ENCODE measurements around the gene GMFB.

GMFB gene

DNA sequence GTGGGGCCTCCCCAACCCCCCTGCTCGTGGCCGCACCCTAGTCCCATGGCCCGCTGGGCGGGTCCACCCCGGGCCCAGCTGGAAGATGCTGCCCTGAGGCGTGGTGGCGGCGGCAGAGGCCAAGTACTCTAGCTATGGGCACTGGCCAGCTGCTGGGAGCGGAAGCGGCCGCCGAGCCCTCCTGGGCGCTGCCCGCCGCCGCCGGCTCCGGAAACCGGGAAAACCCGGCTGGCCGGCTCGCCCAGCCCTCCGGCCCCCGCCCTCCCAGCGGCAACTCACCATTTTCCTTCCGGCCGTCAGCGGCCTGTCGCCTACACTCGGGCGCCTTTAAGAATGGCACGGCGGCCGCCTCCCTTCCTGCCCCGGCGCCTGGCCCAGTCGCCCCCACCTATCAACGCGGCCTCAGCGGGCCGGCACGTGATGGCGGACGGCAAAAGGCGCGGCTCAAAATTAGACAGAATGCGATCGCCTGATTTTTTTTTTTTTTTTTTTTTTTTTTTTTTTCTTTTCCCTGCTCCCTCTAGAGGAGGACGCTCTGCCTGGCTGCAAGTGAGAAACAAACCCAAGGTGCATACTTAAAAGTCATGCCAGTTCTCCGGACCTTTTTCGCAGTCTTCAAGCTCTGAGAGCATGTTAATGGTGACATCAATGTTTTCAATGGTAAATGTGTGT is at the start of gene GMFB:
GMFB (minus strand) TSS at position 335 of the 672 bp plus-strand sequence; CDS start at position 282, 53 bp downstream.
- peak; percentile 83 for DNase-seq

DNA sequence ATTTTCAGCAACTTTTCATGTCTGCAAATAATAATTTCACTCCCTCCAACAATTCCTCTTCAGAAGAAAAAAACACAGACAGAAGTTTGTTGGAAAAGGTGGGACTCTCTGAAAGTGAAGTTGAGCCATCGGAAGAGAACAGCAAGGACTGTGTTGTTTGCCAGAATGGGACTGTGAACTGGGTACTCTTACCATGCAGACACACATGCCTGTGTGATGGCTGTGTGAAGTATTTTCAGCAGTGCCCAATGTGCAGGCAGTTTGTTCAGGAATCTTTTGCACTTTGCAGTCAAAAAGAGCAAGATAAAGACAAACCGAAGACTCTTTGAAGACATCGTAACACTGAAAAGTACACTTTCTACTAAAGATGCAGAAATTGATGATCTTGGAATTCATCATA is 49.3 kb upstream of the GMFB start:
- DNase-seq: no peak

DNA sequence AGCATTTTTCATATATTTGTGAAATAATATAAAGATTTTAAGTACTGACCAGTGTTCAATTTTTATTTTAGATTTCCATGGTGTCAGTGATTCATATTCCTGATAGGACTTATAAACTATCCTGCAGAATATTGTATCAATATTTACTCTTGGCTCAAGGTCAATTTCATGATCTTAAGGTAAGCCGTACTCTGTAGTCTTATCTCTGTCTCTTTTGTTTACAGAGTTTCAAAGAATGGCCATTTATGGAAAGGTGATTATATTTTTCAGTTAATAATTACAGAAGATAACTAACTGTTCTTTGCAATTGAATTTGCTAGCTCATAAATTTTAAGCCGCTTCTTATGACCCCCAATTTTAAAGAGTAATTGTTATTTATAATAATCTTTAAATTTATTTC is 48.9 kb upstream of the GMFB start:
- no peak for DNase-seq

DNA sequence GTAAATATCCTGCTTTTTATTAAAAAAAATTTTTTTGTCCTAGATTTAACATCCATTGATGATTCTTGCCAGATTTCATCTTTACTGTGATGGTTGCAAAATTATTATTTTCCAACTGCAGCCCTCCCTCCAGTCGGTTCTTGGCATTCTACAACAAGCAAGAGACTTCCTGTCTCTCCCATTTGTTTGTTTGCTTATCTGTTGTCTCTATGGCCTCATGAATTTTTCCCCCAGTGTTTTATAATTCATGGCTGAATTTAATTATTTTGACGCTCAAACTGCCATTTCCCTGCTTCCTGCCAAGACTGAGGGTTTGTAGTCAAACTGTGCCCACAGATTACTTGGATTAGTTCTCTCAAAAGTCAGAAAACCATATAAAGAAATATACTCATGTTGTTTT is 46.9 kb upstream of the GMFB start:
- no peak for DNase-seq

DNA sequence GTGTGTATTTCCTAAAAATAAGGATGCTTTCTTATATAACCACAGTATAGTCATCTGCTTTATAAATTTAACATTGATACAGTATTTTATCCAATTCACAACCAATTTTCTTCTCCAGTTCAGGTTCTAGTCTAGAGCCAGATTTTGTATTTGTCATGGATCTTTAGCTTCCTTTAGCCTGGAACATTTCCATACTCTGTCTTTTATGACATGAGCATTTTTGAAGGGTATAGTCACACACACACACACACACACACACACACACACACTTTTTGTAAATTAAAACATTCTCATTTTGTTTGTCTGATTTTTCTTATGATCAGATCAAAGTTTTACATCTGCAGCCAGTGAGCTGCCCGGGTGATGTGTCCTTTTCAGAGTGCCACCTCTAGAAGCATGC is 46.3 kb upstream of the GMFB start:
- no peak for DNase-seq

DNA sequence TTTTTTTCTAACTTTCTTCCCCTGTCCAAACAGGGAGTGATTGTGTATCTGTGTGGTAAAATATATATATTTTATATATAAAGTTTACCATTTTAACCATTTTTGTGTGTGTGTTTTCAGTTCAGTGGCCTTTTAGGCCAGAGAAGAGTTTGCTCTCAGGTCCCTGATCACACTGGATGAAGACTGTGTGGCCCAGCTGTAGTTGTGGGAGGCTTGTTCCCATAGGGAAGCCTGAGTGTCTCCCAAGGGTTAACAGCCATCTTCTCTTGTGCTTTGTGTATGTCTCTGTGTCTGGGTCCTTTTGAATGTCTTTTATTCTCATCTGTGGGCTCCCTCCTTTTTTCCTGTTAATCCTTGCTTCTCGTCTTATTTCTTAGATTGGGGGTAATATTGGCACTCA is 44.3 kb upstream of the GMFB start:
- no peak for DNase-seq

DNA sequence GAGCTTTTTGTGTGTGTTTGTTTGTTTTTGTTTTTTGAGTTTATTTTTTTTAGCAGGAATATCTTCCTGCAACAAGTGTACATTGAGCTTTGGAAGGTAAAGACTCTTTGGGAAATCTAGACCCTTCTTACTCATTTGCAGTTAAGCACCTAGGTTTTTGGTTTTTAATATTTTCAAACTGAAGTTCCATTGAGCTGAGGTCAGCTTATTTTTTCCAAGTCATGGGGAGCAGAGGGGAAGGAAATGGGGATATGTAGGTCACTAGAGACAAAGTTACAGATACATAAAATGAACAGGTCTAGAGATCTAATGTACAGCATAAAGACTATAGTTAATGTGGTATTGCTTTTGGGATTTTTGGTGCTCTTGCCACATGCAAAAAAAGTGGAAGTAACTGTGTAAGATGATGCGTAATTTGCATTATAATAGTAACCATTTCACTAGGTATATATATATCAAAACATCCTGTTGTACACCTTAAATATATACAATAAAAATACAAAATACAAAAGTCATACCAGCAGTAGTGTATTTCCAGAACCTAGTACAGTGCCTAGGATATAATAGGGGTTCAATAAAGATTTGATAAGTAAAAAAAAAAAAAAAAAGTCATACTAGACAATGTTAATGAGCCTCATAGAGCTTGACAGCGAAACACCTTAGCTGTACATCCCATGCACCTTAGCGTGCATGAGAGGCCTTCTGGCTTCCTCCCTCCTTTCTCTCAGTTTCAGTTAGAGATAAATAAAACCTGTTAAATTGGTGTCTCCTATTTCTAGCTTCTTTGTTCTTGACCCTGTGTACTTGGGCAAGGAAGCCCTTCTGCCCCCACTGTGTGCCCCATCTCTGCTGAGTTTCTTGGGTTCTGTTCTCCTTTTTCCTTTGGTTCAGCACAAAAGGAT is 43.6 kb upstream of the GMFB start:
- DNase-seq: no peak

DNA sequence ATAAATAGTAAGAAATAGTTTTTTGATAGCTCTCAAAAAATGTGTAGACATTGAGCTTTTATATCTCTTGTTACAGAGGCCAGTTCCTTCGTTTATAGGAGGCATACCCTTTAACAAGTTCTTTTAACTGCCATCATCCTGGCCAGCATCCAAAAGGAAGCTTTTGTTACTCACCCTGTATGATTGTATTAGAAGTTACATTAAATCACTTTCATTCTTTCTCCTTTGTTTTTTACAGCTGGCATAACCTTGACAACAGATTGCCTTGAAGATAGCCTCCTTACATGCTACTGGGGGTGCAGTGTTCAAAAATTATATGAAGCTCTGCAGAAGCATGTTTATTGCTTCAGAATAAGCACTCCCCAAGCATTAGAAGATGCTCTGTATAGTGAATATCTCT is 41.0 kb upstream of the GMFB start:
- no peak for DNase-seq

DNA sequence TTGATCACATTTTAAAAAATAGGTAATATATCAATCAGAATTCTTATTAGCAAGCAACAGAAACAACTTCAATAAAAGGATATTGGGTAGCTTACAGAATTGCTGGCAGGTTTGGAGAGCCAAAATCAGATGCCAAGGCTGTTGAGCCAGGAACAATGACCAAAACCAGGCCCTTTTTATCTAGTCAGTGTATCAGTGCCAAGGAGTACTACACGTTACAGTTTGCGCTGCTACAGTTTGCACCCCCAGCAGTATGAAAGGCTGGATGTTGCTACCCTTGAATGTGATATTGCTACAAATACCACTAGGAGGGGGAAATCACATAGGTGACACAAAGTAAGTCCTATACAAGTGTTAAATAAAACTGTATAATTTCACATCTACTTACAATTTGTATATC is 40.2 kb upstream of the GMFB start:
- no peak for DNase-seq

DNA sequence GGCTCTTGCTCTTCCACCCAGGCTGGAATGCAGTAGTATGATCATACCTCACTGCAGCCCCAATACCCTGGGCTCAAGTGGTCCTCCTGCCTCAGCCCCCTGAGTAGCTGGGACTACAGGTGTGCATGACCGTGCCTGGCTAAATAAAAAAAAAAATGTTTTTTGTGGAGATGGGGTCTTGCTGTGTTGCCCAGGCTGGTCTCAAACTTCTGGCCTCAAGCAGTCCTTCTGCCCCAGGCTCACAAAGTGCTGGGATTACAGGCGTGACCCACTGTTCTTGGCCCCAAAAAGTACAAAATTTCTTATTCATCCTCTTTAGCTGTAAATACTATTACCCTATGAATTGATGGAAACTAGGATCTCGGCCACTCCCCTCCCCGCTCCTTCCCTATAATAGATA is 35.6 kb upstream of the GMFB start:
- DNase-seq: no peak

DNA sequence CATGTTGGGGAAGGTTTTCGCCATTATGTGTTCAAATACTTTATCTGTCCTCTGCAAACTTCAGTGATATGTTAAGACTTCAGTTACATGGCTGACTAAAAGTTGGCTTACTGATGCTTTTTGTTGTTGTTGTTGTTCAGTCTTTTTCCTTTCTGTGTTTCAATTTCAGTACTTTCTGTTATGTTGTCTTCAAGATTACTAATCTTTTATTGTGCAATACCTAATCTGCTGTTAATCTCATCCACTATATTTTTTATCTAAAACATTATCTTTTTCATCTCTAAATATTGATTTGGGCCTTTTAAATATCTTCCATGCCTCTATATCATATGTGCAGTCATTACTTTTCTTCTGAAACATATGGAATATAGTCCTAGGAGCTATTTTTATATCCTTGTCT is 27.9 kb upstream of the GMFB start:
- DNase-seq: no peak

DNA sequence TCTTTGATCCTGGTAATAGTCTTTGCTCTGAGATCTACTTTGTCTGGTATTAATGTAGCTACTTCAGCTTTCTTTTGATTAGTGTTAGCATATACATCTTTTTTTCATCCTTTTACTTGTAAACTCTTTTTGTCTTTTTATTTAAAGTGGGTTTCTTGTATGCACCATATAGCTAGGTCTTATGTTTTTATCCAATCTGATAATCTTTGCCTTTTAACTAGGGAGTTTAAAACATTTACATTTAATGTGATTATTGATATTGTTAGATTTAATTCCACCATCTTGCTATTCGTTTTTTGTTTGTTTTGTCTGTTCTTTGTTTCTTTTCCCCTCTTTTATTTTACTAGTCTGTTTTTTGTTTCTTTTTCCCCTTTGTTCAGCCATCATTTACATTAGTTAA is 26.9 kb upstream of the GMFB start:
- no peak for DNase-seq

DNA sequence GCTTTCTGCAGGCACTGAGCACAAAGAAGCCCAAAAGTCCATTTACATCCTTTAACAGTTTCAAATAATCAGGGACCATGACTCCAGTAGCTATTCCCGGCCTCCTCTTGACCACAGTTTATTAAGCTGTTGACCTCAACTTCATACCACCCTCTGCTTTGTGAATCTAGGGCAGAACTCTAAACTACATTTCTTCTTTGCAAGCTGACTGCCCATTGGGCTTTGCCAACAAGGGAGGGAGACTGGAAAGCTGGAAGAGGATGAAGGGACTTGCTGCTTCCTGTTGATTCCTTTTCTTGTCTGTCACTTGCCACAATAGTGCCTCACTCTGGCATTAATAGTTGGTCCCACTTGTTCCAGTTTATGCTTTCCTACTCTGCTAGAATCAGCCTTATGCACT is 23.6 kb upstream of the GMFB start:
- DNase-seq: no peak

DNA sequence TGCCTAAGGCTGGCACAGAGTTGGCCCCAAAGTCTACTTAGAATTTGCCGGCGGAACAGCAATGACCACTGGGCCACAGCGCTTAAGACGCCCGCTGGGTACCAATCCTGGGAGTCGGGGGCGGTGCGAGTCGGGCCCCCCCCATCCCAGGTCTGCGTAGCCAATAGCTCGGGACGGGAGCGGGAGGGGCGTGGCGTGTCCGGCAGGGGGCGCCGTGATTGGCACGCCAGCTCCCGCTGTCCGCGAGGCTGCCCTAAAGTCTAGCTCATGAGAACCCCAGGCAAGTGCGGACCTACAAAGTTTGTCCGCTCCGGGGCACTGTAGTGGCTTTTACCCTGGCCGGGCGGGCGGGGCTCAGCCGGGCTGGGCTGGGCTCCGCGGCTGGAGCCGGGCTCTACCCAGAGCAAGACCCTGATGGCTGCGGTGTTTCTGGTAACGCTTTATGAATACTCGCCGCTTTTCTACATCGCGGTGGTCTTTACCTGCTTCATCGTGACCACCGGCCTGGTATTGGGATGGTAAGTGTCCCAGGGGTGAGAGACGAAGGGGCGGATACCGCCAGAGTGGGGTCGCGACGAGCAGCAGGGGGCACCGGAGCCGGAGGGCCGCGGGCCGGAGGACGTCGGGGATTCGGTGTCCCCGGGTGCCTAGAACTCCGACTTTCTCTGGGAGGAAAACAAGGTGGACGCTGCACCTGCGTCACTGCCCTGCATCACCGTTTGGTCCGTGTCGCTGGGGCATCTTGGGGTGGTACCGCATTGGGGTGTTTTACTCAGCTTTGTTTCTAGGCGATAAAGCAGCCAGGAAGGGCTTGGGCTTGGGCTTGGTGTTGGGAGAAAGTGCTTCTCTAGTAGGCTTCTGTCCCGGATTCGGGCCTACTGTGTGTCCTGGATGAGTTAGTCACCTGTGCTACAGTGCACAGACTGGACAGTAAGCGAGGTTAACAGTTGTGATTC is 21.0 kb upstream of the GMFB start, which contains the start of gene CGRRF1:
CGRRF1 (plus strand) TSS at position 361 of the 956 bp plus-strand sequence; CDS start at position 415, 54 bp downstream.
- peak; percentile 95 for DNase-seq

DNA sequence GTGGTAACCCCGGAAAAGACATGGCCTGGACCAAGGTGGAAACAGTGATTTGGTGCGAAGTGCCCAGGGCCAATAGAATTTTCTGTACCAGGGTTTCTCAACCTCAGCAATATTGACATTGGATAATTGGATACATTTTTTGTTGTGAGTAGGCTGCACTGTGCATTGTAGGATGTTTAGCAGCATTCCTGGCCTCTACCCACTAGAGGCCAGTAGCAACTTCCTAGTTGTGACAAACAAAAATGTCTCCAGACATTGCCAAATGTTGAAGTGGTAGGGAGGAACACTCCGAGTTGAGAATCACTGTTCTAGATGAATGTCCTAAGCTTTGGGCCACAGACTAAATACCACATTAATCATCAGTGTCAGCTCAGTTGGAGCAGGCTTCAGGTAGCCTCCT is 14.7 kb upstream of the GMFB start:
- peak; percentile 58 for DNase-seq

DNA sequence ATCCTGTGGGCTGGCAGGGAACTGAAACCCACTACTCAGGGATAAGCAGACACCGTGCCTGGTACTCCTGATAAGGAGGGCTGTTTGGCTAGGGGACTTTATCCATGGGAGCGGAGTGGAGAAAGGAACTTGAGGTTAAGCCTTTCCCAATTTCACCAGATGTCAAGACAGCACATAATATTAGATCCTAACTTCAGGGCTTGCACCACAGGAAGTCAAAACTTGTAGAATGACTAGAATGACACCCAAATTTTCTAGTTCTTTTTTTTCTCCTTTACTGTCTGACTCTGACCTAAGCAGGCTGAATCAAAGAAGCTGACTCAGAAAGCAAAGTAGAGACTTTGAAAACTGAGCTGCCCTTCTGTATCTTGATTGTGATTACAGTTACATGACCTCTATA is 13.8 kb upstream of the GMFB start:
- peak; percentile 69 for DNase-seq

DNA sequence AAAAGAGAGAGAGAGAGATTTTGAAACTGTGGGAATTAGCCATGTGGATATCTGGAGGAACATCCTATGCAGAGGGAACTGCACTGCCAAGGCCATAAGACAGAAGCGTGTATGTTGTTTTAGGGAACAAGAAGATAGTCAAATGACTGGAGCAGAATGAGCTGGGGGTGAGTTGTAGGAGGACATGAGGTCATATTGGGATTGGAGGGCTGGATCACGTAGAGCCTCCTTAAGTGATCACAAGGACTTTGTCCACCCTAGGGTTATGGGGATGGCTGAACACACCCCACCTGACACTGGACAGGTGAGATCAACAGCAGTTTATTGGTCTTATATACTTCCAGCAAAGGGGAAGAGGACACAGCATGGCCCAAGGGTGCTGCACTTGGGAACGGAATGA is 12.7 kb upstream of the GMFB start:
- DNase-seq: no peak

DNA sequence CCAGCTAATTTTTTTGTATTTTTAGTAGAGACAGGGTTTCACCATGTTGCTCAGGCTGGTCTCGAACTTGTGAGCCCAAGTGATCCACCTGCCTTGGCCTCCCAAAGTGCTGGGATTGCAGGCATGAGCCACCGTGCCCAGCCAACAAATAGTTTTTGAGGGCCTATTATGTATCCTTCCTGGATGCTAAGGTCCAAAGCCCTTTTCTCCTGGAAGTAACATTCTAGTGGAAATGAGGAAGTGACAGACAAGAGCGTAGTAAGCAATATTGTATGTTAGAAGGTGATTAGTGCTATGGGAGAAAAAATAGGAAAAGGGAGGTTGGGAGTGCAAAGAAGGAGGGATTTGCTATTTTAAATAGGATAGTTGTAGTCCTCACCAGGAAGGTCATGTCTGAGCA is 12.0 kb upstream of the GMFB start:
- DNase-seq: no peak

DNA sequence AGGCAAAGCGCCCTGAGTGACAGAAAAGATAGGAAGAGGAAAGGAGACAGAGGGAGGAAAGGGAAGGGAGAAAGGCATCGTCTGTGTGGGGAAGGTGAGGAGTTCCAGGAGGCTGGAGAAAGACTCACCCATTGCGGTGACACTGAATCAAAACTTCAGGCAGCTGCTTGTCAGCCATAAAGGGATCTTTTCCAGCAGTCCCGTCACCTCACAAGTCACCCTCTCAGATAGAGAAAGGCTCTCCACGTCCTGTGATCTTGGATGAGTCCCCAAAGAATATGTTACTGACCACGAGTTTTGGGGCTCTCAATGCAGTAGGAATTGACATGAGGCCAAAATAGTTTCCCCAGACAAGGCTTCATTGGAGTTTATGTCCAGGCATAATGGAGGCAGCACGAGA is 9.8 kb upstream of the GMFB start:
- no peak for DNase-seq

DNA sequence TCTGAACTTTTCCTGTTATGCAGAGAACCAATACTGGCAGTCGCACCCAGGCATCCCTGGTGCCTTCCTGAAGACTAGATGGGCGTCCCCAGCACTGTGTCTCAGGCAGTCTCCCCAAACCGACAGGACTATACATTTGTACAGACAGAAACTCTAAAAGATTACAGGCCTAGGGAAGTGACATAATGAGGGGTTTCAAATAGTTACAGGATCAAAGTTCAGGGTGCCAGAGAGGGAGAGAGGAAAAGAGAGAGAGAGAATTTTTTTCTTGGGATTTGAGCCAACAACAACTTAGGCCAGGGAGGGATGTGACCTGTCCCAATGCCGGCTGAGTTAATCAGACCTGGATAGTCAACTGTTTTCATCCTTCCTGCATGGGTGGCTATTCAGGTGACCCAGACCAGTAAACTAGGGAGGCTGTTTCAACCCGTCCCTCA is 9.3 kb upstream of the GMFB start:
- no peak for DNase-seq

DNA sequence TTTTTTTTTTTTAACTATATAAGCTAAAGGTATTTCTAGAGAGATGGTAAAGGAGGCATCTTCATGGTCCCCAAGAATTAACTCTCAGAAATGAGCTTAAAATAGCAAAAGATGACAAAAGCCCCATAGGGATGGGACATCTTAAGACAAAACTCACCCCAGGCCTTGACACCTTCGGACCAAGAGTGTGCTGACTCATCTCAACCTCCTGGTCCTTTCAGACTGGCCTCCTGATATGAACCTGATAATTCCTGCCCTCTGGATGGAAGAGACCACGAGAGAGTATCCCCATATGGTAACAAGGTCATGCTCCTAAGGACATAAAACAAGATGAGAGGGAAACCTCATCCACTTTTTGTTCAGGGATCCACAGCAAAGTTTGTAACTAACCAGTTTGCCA is 8.4 kb upstream of the GMFB start:
- DNase-seq: no peak

DNA sequence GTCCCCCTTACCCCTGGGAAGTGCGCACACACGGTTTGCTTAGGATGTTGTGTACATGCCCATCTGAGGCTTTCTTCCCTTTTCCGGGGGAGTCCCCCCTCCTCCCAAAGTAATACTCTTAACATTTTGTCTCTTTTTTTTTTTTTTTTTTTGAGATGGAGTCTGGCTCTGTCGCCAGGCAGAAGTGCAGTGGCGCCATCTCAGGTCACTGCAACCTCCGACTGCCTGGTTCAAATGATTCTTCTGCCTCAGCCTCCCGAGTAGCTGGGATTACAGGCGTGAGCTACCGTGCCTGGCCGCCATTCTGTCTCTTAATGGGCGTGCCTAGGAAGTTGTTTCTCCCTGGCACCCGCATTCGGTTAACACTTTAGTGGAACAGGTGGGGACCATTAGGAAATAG is 4.5 kb upstream of the GMFB start:
- no peak for DNase-seq

Data from MV-4-11 (cell line).